A172 (cell line): ENCODE results near the gene CPLX4. TPM values are rescaled to one million over a fixed set of nuclear protein-coding genes. Genes with fewer than 3 reads are reported as not detected.

Experiments used
- DNase-seq: peaks from one replicate; pipeline ENCODE4 v3.0.0-alpha.2; 2015; ENCODE audit warnings: low spot score
- total RNA-seq: library from RNA; depleted of rRNA; stranded (reverse); fragments of >200 nt; shearing (Covaris generic); gene quantifications from 2 replicates; pipeline ENCODE4 v1.2.3, GENCODE V29; 2014

The CPLX4 gene
- total RNA-seq, 1 experiment from 2014 or later: not detected

GRCh38 chr18:59306640-59307039 is 11.8 kb downstream of the CPLX4 start:
- no peak for DNase-seq

- no peak for DNase-seq
These were observed 13.2 kb downstream of the CPLX4 start for GRCh38 chr18:59305295-59305694.

- no peak for DNase-seq
These were observed 14.7 kb downstream of the CPLX4 start for GRCh38 chr18:59303656-59304195.

- DNase-seq: no peak
These were observed 15.4 kb downstream of the CPLX4 start for GRCh38 chr18:59303006-59303405.

- no peak for DNase-seq
These were observed 16.5 kb downstream of the CPLX4 start for GRCh38 chr18:59301929-59302328.

- peak; percentile 1 for DNase-seq
These were observed 17.7 kb downstream of the CPLX4 start for GRCh38 chr18:59300676-59301285.

- no peak for DNase-seq
These were observed 19.6 kb downstream of the CPLX4 start for GRCh38 chr18:59298871-59299270.

GRCh38 chr18:59293317-59293716 is 25.1 kb downstream of the CPLX4 start:
- DNase-seq: no peak

- DNase-seq: no peak
These were observed 32.1 kb downstream of the CPLX4 start for GRCh38 chr18:59286341-59286740.

GRCh38 chr18:59282341-59282740 is 36.1 kb downstream of the CPLX4 start:
- no peak for DNase-seq

GRCh38 chr18:59279722-59280121 is 38.7 kb downstream of the CPLX4 start:
- no peak for DNase-seq

- no peak for DNase-seq
These were observed 39.3 kb downstream of the CPLX4 start for GRCh38 chr18:59279193-59279592.

- no peak for DNase-seq
These were observed 39.7 kb downstream of the CPLX4 start for GRCh38 chr18:59278793-59279192.

GRCh38 chr18:59276047-59276446 is 42.4 kb downstream of the CPLX4 start:
- no peak for DNase-seq

GRCh38 chr18:59275406-59275949 is 43.0 kb downstream of the CPLX4 start:
- no peak for DNase-seq

- no peak for DNase-seq
These were observed 43.9 kb downstream of the CPLX4 start for GRCh38 chr18:59274533-59274928.

- no peak for DNase-seq
These were observed 44.5 kb downstream of the CPLX4 start for GRCh38 chr18:59273759-59274532.

GRCh38 chr18:59272891-59273758 is 45.3 kb downstream of the CPLX4 start, which contains the start of gene RAX:
Gene RAX (minus strand): TSS chr18:59273454. CDS start chr18:59273206, 248 bp downstream.
- DNase-seq: no peak

- DNase-seq: no peak
These were observed 46.1 kb downstream of the CPLX4 start for GRCh38 chr18:59272221-59272888.

GRCh38 chr18:59271606-59272220 is 46.7 kb downstream of the CPLX4 start:
- DNase-seq: no peak
